Upper lobe of left lung (tissue), 6 donors: Measurements from ENCODE around the gene POLR2J. TPM values are rescaled to one million over a fixed set of nuclear protein-coding genes. Genes with fewer than 3 reads are reported as not detected.
"Not testable (repeated sequence)": the region's sequence is repeated elsewhere in the genome, so short reads cannot be mapped to it uniquely, and the experiment has no call there.

Experiments used
- ATAC-seq, 2 donors: fragments of 200-7000 bp; cut with Tn5 transposase; one replicate each; pipeline ENCODE4 v1.9.1; 2022; ENCODE audit warnings: mild to moderate bottlenecking in 2 of 2, moderate library complexity in 2 of 2; ENCODE audit not compliant: low FRiP score in 2 of 2
- DNase-seq, 2 donors: peaks; one replicate each; pipeline ENCODE4 v3.0.0-alpha.2; 2019 to 2020
- H3K27ac ChIP-seq, 4 donors: fragments of 200-600 bp; sonication (generic); one replicate each; pipeline ENCODE4 v1.5.1; 2016 to 2019
- H3K27me3 ChIP-seq, 4 donors: fragments of 200-600 bp; sonication (generic); one replicate each; pipeline ENCODE4 v1.5.1; 2017 to 2019
- H3K36me3 ChIP-seq, 4 donors: fragments of 200-600 bp; sonication (generic); one replicate each; pipeline ENCODE4 v1.5.1; 2016 to 2019
- H3K4me1 ChIP-seq, 4 donors: fragments of 200-600 bp; sonication (generic); one replicate each; pipeline ENCODE4 v1.5.1; 2018 to 2019
- H3K4me3 ChIP-seq, 4 donors: fragments of 200-600 bp; sonication (generic); one replicate each; pipeline ENCODE4 v1.5.1; 2017 to 2019; ENCODE audit warnings: mild to moderate bottlenecking in 2 of 4, moderate library complexity in 1 of 4
- H3K9me3 ChIP-seq, 4 donors: fragments of 200-600 bp; sonication (generic); one replicate each; pipeline ENCODE4 v1.5.1; 2018 to 2019
- CTCF ChIP-seq, 6 experiments: fragments of 450-650 bp in 4 of 6; fragments of 200-600 bp in 2 of 6; sonication (generic) in 2 of 6; IDR thresholded peaks; one replicate each; pipeline ENCODE4 v1.5.1; 2016 to 2019; ENCODE audit warnings: antibody characterized with exemption in 6 of 6
- EP300 ChIP-seq, 4 donors: sonication (generic); formaldehyde crosslinking; IDR thresholded peaks; one replicate each; pipeline ENCODE4 v1.5.1; 2017; ENCODE audit warnings: antibody characterized with exemption in 4 of 4, control low read depth in 2 of 4
- POLR2A ChIP-seq, 4 donors: fragments of 450-650 bp; IDR thresholded peaks; one replicate each; pipeline ENCODE4 v1.5.1; 2016 to 2017; ENCODE audit warnings: antibody characterized with exemption in 4 of 4, mild to moderate bottlenecking in 2 of 4
- POLR2AphosphoS5 ChIP-seq, 2 donors: sonication (generic); formaldehyde crosslinking; IDR thresholded peaks; one replicate each; pipeline ENCODE4 v1.5.1; 2017; ENCODE audit warnings: antibody characterized with exemption in 2 of 2
- WGBS, 2 donors: methylation state at CpG; one replicate each; pipeline ENCODE4 v1.1.5; 2017 to 2018; 5-methylcytosine and 5-hydroxymethylcytosine counted together
- total RNA-seq, 6 donors: library from RNA; depleted of rRNA in 4 of 6; stranded (reverse); fragments of >200 nt in 4 of 6; gene quantifications; one replicate each; pipeline versions ENCODE4 v1.1.0 to v1.2.1, GENCODE V29; 2016 to 2021
- donor health status: DM: no; HTN: no; CAD: no; lungs with moderate emphysema.
- donor health status: DM: no; HTN: yes; CAD: no; lungs with severe emphysema.

Gene POLR2J
- total RNA-seq, 6 donors from 2014 or later = 15.2 to 37.1 (median 26.6) TPM

- 91 to 94% methylated on average over 6 to 8 of the region's 11 CpGs for WGBS, 2 donors
- Histone ChIP-seq H3K27me3 (no peaks in the 10 kb centered on the region), H3K27ac (no peak overlapping the region), H3K36me3 (peaks cover 9 to 44% (median 34%) of the 10 kb centered on the region in 4 donors), H3K9me3 (no peaks in the 10 kb centered on the region), H3K4me1 (peaks cover 0 to 5% (median 0%) of the 10 kb centered on the region in 4 donors), H3K4me3 (no peak overlapping the region)
- peak in 1 of 2 donors; percentile 41 for DNase-seq
- ATAC-seq = no peak
- no peak for TF ChIP-seq CTCF (IDR thresholded peaks at IDR 0.05)
These were observed 23.1 kb downstream of the POLR2J start for GRCh38 chr7:102455596-102455995.

GRCh38 chr7:102454932-102455331 lies 23.8 kb downstream of the POLR2J start:
- not testable (repeated sequence) for ATAC-seq, H3K9me3 ChIP-seq
- 89 to 94% methylated on average over 8 to 10 of the region's 10 CpGs for WGBS, 2 donors

GRCh38 chr7:102454468-102454867 lies 24.3 kb downstream of the POLR2J start:
- Histone ChIP-seq H3K27ac (no peak overlapping the region), H3K27me3 (no peaks in the 10 kb centered on the region), H3K4me1 (peaks cover 0 to 5% (median 0%) of the 10 kb centered on the region in 4 donors), H3K4me3 (no peak overlapping the region), H3K36me3 (peaks cover 9 to 42% (median 33%) of the 10 kb centered on the region in 4 donors), H3K9me3 (no peaks in the 10 kb centered on the region)
- DNase-seq = no peak
- TF ChIP-seq CTCF (IDR thresholded peaks at IDR 0.05) = no peak
- no peak for TF ChIP-seq EP300 (IDR thresholded peaks at IDR 0.05)
- TF ChIP-seq POLR2AphosphoS5 (IDR thresholded peaks at IDR 0.05) = no peak
- TF ChIP-seq POLR2A (IDR thresholded peaks at IDR 0.05) = no peak
- no peak for ATAC-seq
- 71% methylated on average over 1 to 12 of the region's 12 CpGs for WGBS, 2 donors

More at GRCh38 chr7:102454932-102455331, 23.8 kb downstream of the POLR2J start:
- not testable (repeated sequence) for DNase-seq, H3K27ac ChIP-seq, H3K4me1 ChIP-seq, H3K4me3 ChIP-seq, H3K27me3 ChIP-seq
- H3K36me3 ChIP-seq = peaks cover 9 to 44% (median 34%) of the 10 kb centered on the region in 4 donors

- Histone ChIP-seq H3K36me3 (peaks cover 9 to 34% (median 28%) of the 10 kb centered on the region in 4 donors), H3K27ac (no peak overlapping the region), H3K27me3 (no peaks in the 10 kb centered on the region), H3K4me1 (peaks cover 0 to 5% (median 0%) of the 10 kb centered on the region in 4 donors), H3K9me3 (no peaks in the 10 kb centered on the region), H3K4me3 (no peak overlapping the region)
- TF ChIP-seq CTCF (IDR thresholded peaks at IDR 0.05) (no peak), EP300 (IDR thresholded peaks at IDR 0.05) (no peak), POLR2A (IDR thresholded peaks at IDR 0.05) (no peak), POLR2AphosphoS5 (IDR thresholded peaks at IDR 0.05) (no peak)
- no peak for ATAC-seq
- WGBS, 2 donors = 85 to 89% methylated on average over 3 to 7 of the region's 7 CpGs
- DNase-seq = peak in 1 of 2 donors; percentile 44
These were observed 25.4 kb downstream of the POLR2J start for GRCh38 chr7:102453319-102453718.

- DNase-seq (no peak), ATAC-seq (no peak)
- Histone ChIP-seq H3K27me3 (no peaks in the 10 kb centered on the region), H3K27ac (no peak overlapping the region), H3K4me1 (peaks cover 0 to 5% (median 0%) of the 10 kb centered on the region in 4 donors), H3K4me3 (no peak overlapping the region), H3K36me3 (peaks cover 7 to 34% (median 26%) of the 10 kb centered on the region in 4 donors), H3K9me3 (no peaks in the 10 kb centered on the region)
- TF ChIP-seq POLR2AphosphoS5 (IDR thresholded peaks at IDR 0.05) (no peak), EP300 (IDR thresholded peaks at IDR 0.05) (no peak), POLR2A (IDR thresholded peaks at IDR 0.05) (no peak), CTCF (IDR thresholded peaks at IDR 0.05) (no peak)
- WGBS, 2 donors = 91 to 97% methylated on average over 6 of the region's 6 CpGs
These were observed 26.3 kb downstream of the POLR2J start for GRCh38 chr7:102452451-102452850.
